GM13976 (cell line): ENCODE measurements around the gene TGM2.

Source experiments
- DNase-seq: peaks from one replicate; pipeline ENCODE4 v3.0.0; 2012; ENCODE audit warnings: low spot score
- CTCF ChIP-seq: IDR thresholded peaks from 2 replicates; pipeline ENCODE4 v1.5.1; 2012; ENCODE audit warnings: borderline replicate concordance, mild to moderate bottlenecking; ENCODE audit not compliant: insufficient read depth; ENCODE audit errors: extremely low read depth, missing control alignments, control extremely low read depth
- in situ Hi-C: fragments of 300-500 bp; cut with MboI; formaldehyde crosslinking; loops from one replicate; pipeline ENCODE4 v1.12.0; 2022; ENCODE audit warnings: low sequenced_read_pairs, mixed read lengths, inconsistent platforms; ENCODE audit not compliant: unreplicated experiment

TGM2 gene

GRCh38 chr20:38205001-38205400, 39.9 kb upstream of the TGM2 start:
- no peak for TF ChIP-seq CTCF
- in situ Hi-C loops: loop anchor here (25.0 kb wide), 1 partner anchor 293 kb away; the partner anchor contains the start of gene VSTM2L
- no peak for DNase-seq

GRCh38 chr20:38203981-38204357, 38.9 kb upstream of the TGM2 start:
- no peak for DNase-seq
- in situ Hi-C loops: loop anchor here (25.0 kb wide), 1 partner anchor 292 kb away; the partner anchor contains the start of gene VSTM2L
- TF ChIP-seq CTCF: no peak

GRCh38 chr20:38203337-38203980, 38.4 kb upstream of the TGM2 start:
- DNase-seq: no peak
- in situ Hi-C loops: loop anchor here (25.0 kb wide), 1 partner anchor 291 kb away; the partner anchor contains the start of gene VSTM2L
- TF ChIP-seq CTCF: no peak

GRCh38 chr20:38202982-38203293, 37.9 kb upstream of the TGM2 start:
- no peak for DNase-seq
- in situ Hi-C loops: loop anchor here (25.0 kb wide), 1 partner anchor 291 kb away; the partner anchor contains the start of gene VSTM2L
- no peak for TF ChIP-seq CTCF

- no peak for TF ChIP-seq CTCF
- in situ Hi-C loops: loop anchor here (25.0 kb wide), 1 partner anchor 290 kb away; the partner anchor contains the start of gene VSTM2L
- DNase-seq: no peak
Measured at GRCh38 chr20:38202153-38202981, 37.3 kb upstream of the TGM2 start.

GRCh38 chr20:38201356-38201755, 36.3 kb upstream of the TGM2 start:
- in situ Hi-C loops: loop anchor here (25.0 kb wide), 1 partner anchor 289 kb away; the partner anchor contains the start of gene VSTM2L
- no peak for DNase-seq
- no peak for TF ChIP-seq CTCF
